ENCODE results near the gene BRMS1. TPM values are rescaled to one million over a fixed set of nuclear protein-coding genes. Genes with fewer than 3 reads are reported as not detected.

Gene BRMS1
- total and polyA plus RNA-seq, 4 donors, result 11.3 to 29.4 (median 25.4) TPM

- peak overlapping the region; percentile 97 for H3K27ac ChIP-seq (ENCODE audit: low read depth, low read length)
- 23% methylated on average over 65 of the region's 68 CpGs for WGBS (ENCODE audit: insufficient coverage)
- no peak for DNase-seq (ENCODE audit: low read depth in 4 of 6, low spot score in 6 of 6)
- peaks cover 29% of the 10 kb centered on the region for H3K4me1 ChIP-seq (ENCODE audit: control insufficient read depth, insufficient read depth, low read length)
- peaks cover 17% of the 10 kb centered on the region for H3K36me3 ChIP-seq (ENCODE audit: control insufficient read depth, insufficient read depth, low read length)
- H3K4me3 ChIP-seq (ENCODE audit: low read depth, low read length), result peak overlapping the region; percentile 94
- no peaks in the 10 kb centered on the region for H3K9me3 ChIP-seq (ENCODE audit: control insufficient read depth, insufficient read depth, low read length)
- H3K27me3 ChIP-seq (ENCODE audit: control insufficient read depth, insufficient read depth, low read length), result no peaks in the 10 kb centered on the region
Observed at GRCh38 chr11:66346476-66347424, 1.8 kb upstream of the BRMS1 start.

- no peaks in the 10 kb centered on the region for H3K27me3 ChIP-seq (ENCODE audit: control insufficient read depth, insufficient read depth, low read length)
- WGBS (ENCODE audit: insufficient coverage), result 3% methylated on average over 7 of the region's 7 CpGs
- H3K27ac ChIP-seq (ENCODE audit: low read depth, low read length), result peak overlapping the region; percentile 84
- H3K9me3 ChIP-seq (ENCODE audit: control insufficient read depth, insufficient read depth, low read length), result no peaks in the 10 kb centered on the region
- H3K4me3 ChIP-seq (ENCODE audit: low read depth, low read length), result peak overlapping the region; percentile 94
- peaks cover 29% of the 10 kb centered on the region for H3K4me1 ChIP-seq (ENCODE audit: control insufficient read depth, insufficient read depth, low read length)
- peaks cover 31% of the 10 kb centered on the region for H3K36me3 ChIP-seq (ENCODE audit: control insufficient read depth, insufficient read depth, low read length)
- DNase-seq (ENCODE audit: low read depth in 4 of 6, low spot score in 6 of 6), result no peak
Observed at GRCh38 chr11:66345316-66345649, 379 bp upstream of the BRMS1 start.

GRCh38 chr11:66343176-66343575 lies 1.7 kb downstream of the BRMS1 start:
- H3K4me1 ChIP-seq (ENCODE audit: control insufficient read depth, insufficient read depth, low read length), result peaks cover 21% of the 10 kb centered on the region
- no peak overlapping the region for H3K4me3 ChIP-seq (ENCODE audit: low read depth, low read length)
- no peaks in the 10 kb centered on the region for H3K9me3 ChIP-seq (ENCODE audit: control insufficient read depth, insufficient read depth, low read length)
- peaks cover 52% of the 10 kb centered on the region for H3K36me3 ChIP-seq (ENCODE audit: control insufficient read depth, insufficient read depth, low read length)
- no peak overlapping the region for H3K27ac ChIP-seq (ENCODE audit: low read depth, low read length)
- H3K27me3 ChIP-seq (ENCODE audit: control insufficient read depth, insufficient read depth, low read length), result no peaks in the 10 kb centered on the region
- no peak for DNase-seq (ENCODE audit: low read depth in 4 of 6, low spot score in 6 of 6)
- 97% methylated on average over 8 of the region's 8 CpGs for WGBS (ENCODE audit: insufficient coverage)

- Histone ChIP-seq H3K27ac (ENCODE audit: low read depth, low read length) (no peak overlapping the region), H3K4me3 (ENCODE audit: low read depth, low read length) (no peak overlapping the region), H3K27me3 (ENCODE audit: control insufficient read depth, insufficient read depth, low read length) (no peaks in the 10 kb centered on the region), H3K36me3 (ENCODE audit: control insufficient read depth, insufficient read depth, low read length) (peaks cover 68% of the 10 kb centered on the region), H3K9me3 (ENCODE audit: control insufficient read depth, insufficient read depth, low read length) (no peaks in the 10 kb centered on the region), H3K4me1 (ENCODE audit: control insufficient read depth, insufficient read depth, low read length) (peaks cover 27% of the 10 kb centered on the region)
- WGBS (ENCODE audit: insufficient coverage), result 99% methylated on average over 14 of the region's 21 CpGs
- DNase-seq (ENCODE audit: low read depth in 4 of 6, low spot score in 6 of 6), result no peak
Observed at GRCh38 chr11:66341502-66342126, 3.3 kb downstream of the BRMS1 start.

- H3K9me3 ChIP-seq (ENCODE audit: control insufficient read depth, insufficient read depth, low read length), result no peaks in the 10 kb centered on the region
- H3K36me3 ChIP-seq (ENCODE audit: control insufficient read depth, insufficient read depth, low read length), result peaks cover 68% of the 10 kb centered on the region
- whole genome bisulfite sequencing (ENCODE audit: insufficient coverage), result 96% methylated on average over 25 of the region's 28 CpGs
- DNase-seq (ENCODE audit: low read depth in 4 of 6, low spot score in 6 of 6), result no peak
- peaks cover 27% of the 10 kb centered on the region for H3K4me1 ChIP-seq (ENCODE audit: control insufficient read depth, insufficient read depth, low read length)
- no peak overlapping the region for H3K27ac ChIP-seq (ENCODE audit: low read depth, low read length)
- no peak overlapping the region for H3K4me3 ChIP-seq (ENCODE audit: low read depth, low read length)
- H3K27me3 ChIP-seq (ENCODE audit: control insufficient read depth, insufficient read depth, low read length), result no peaks in the 10 kb centered on the region
Observed at GRCh38 chr11:66340596-66341501, 4.1 kb downstream of the BRMS1 start.

- WGBS (ENCODE audit: insufficient coverage), result 88% methylated on average over 14 of the region's 14 CpGs
- peaks cover 72% of the 10 kb centered on the region for H3K36me3 ChIP-seq (ENCODE audit: control insufficient read depth, insufficient read depth, low read length)
- peaks cover 30% of the 10 kb centered on the region for H3K4me1 ChIP-seq (ENCODE audit: control insufficient read depth, insufficient read depth, low read length)
- H3K9me3 ChIP-seq (ENCODE audit: control insufficient read depth, insufficient read depth, low read length), result no peaks in the 10 kb centered on the region
- no peak for DNase-seq (ENCODE audit: low read depth in 4 of 6, low spot score in 6 of 6)
- no peaks in the 10 kb centered on the region for H3K27me3 ChIP-seq (ENCODE audit: control insufficient read depth, insufficient read depth, low read length)
- H3K4me3 ChIP-seq (ENCODE audit: low read depth, low read length), result no peak overlapping the region
- no peak overlapping the region for H3K27ac ChIP-seq (ENCODE audit: low read depth, low read length)
Observed at GRCh38 chr11:66339686-66340483, 5.0 kb downstream of the BRMS1 start.

- 94% methylated on average over 6 of the region's 6 CpGs for WGBS (ENCODE audit: insufficient coverage)
- no peaks in the 10 kb centered on the region for H3K9me3 ChIP-seq (ENCODE audit: control insufficient read depth, insufficient read depth, low read length)
- no peak for DNase-seq (ENCODE audit: low read depth in 4 of 6, low spot score in 6 of 6)
- peaks cover 72% of the 10 kb centered on the region for H3K36me3 ChIP-seq (ENCODE audit: control insufficient read depth, insufficient read depth, low read length)
- H3K27ac ChIP-seq (ENCODE audit: low read depth, low read length), result no peak overlapping the region
- H3K27me3 ChIP-seq (ENCODE audit: control insufficient read depth, insufficient read depth, low read length), result no peaks in the 10 kb centered on the region
- H3K4me3 ChIP-seq (ENCODE audit: low read depth, low read length), result no peak overlapping the region
- peaks cover 33% of the 10 kb centered on the region for H3K4me1 ChIP-seq (ENCODE audit: control insufficient read depth, insufficient read depth, low read length)
Observed at GRCh38 chr11:66339162-66339675, 5.7 kb downstream of the BRMS1 start.

GRCh38 chr11:66338276-66339161 lies 6.4 kb downstream of the BRMS1 start:
- no peak for DNase-seq (ENCODE audit: low read depth in 4 of 6, low spot score in 6 of 6)
- H3K4me3 ChIP-seq (ENCODE audit: low read depth, low read length), result no peak overlapping the region
- H3K9me3 ChIP-seq (ENCODE audit: control insufficient read depth, insufficient read depth, low read length), result no peaks in the 10 kb centered on the region
- no peaks in the 10 kb centered on the region for H3K27me3 ChIP-seq (ENCODE audit: control insufficient read depth, insufficient read depth, low read length)
- H3K36me3 ChIP-seq (ENCODE audit: control insufficient read depth, insufficient read depth, low read length), result peaks cover 76% of the 10 kb centered on the region
- 84% methylated on average over 13 of the region's 17 CpGs for WGBS (ENCODE audit: insufficient coverage)
- no peak overlapping the region for H3K27ac ChIP-seq (ENCODE audit: low read depth, low read length)
- peaks cover 33% of the 10 kb centered on the region for H3K4me1 ChIP-seq (ENCODE audit: control insufficient read depth, insufficient read depth, low read length)

All from spinal cord (tissue), 10 donors.